WTC11 (cell line): ENCODE data around the gene KCNMA1. TPM values are rescaled to one million over a fixed set of nuclear protein-coding genes. Genes with fewer than 3 reads are reported as not detected.

Experiments
- ATAC-seq: fragments of 200-7000 bp; cut with Tn5 transposase; 2 replicates; pipeline ENCODE4 v1.10.0; 2021; ENCODE audit warnings: mild to moderate bottlenecking, moderate library complexity
- CTCF ChIA-PET: fragments of 300-600 bp; sonication (Branson Sonifier 250); formaldehyde crosslinking; loops from one replicate; lab custom pipeline; 2021; ENCODE audit warnings: antibody characterized with exemption; lab: Charles Lee
- POLR2A ChIA-PET: fragments of 350-600 bp; sonication (Branson Sonifier 250); formaldehyde crosslinking; loops from one replicate; lab custom pipeline; 2021; ENCODE audit warnings: antibody characterized with exemption; lab: Charles Lee
- DNase-seq: peaks from one replicate; pipeline ENCODE4 v3.0.0; 2021; ENCODE audit warnings: low spot score
- H3K27ac Mint-ChIP-seq: 2 replicates; pipeline ENCODE4 v1.8.0; 2021; ENCODE audit warnings: mixed read lengths
- H3K27me3 Mint-ChIP-seq: 2 replicates; pipeline ENCODE4 v1.8.0; 2021; ENCODE audit warnings: low read depth, mild to moderate bottlenecking, moderate library complexity, mixed read lengths
- H3K36me3 Mint-ChIP-seq: 2 replicates; pipeline ENCODE4 v1.8.0; 2021; ENCODE audit warnings: mixed read lengths
- H3K4me1 Mint-ChIP-seq: 2 replicates; pipeline ENCODE4 v1.8.0; 2022; ENCODE audit warnings: mixed read lengths
- H3K4me3 Mint-ChIP-seq: 2 replicates; pipeline ENCODE4 v1.8.0; 2021; ENCODE audit warnings: mild to moderate bottlenecking, moderate library complexity, mixed read lengths
- H3K9me3 Mint-ChIP-seq: 2 replicates; pipeline ENCODE4 v1.8.0; 2021; ENCODE audit warnings: mixed read lengths
- FOXK1 ChIP-seq: sonication (generic); formaldehyde crosslinking; IDR thresholded peaks from 2 replicates; pipeline ENCODE4 v1.8.0; 2022; ENCODE audit warnings: mild to moderate bottlenecking, moderate library complexity, missing genetic modification reagents
- IRF2 ChIP-seq: sonication (generic); formaldehyde crosslinking; IDR thresholded peaks from 2 replicates; pipeline ENCODE4 v1.8.0; 2022; ENCODE audit warnings: low read depth, missing genetic modification reagents, borderline replicate concordance
- NR1H2 ChIP-seq: sonication (generic); formaldehyde crosslinking; IDR thresholded peaks from 2 replicates; pipeline ENCODE4 v1.9.0; 2021; ENCODE audit warnings: mild to moderate bottlenecking, moderate library complexity, missing genetic modification reagents
- PRRX2 ChIP-seq: fragments of 250-450 bp; sonication (Bioruptor Pico); IDR thresholded peaks from 2 replicates; pipeline ENCODE4 v1.8.0; 2021; ENCODE audit warnings: mild to moderate bottlenecking
- TEAD1 ChIP-seq: sonication (generic); formaldehyde crosslinking; IDR thresholded peaks from 2 replicates; pipeline ENCODE4 v1.8.0; 2022; ENCODE audit warnings: mild to moderate bottlenecking, missing genetic modification reagents
- TP53 ChIP-seq: sonication (generic); formaldehyde crosslinking; IDR thresholded peaks from 2 replicates; pipeline ENCODE4 v1.8.1; 2023; ENCODE audit warnings: mild to moderate bottlenecking, missing genetic modification reagents
- ZNF121 ChIP-seq: sonication (generic); formaldehyde crosslinking; IDR thresholded peaks from 2 replicates; pipeline ENCODE4 v1.8.0; 2023; ENCODE audit warnings: missing genetic modification reagents
- ZNF317 ChIP-seq: sonication (generic); formaldehyde crosslinking; IDR thresholded peaks from 2 replicates; pipeline ENCODE4 v1.8.1; 2023; ENCODE audit warnings: low read depth, mild to moderate bottlenecking, moderate library complexity, missing genetic modification reagents, borderline replicate concordance
- total RNA-seq: library from RNA; stranded (reverse); gene quantifications from 3 replicates; pipeline ENCODE4 v1.2.3, GENCODE V29; 2021
- TF ChIP-seq, protein P1 (sequence below): sonication (generic); formaldehyde crosslinking; IDR thresholded peaks from 2 replicates; pipeline ENCODE4 v1.8.0; 2022; ENCODE audit warnings: mild to moderate bottlenecking, missing genetic modification reagents
- TF ChIP-seq, protein P2 (sequence below): sonication (generic); formaldehyde crosslinking; IDR thresholded peaks from 2 replicates; pipeline ENCODE4 v1.8.1; 2023; ENCODE audit warnings: mild to moderate bottlenecking, missing genetic modification reagents, moderate library complexity
- TF ChIP-seq, protein P3 (sequence below): sonication (generic); formaldehyde crosslinking; IDR thresholded peaks from 2 replicates; pipeline ENCODE4 v1.8.1; 2022; ENCODE audit warnings: low read depth, mild to moderate bottlenecking, moderate library complexity, missing genetic modification reagents, borderline replicate concordance
- TF ChIP-seq, protein P4 (sequence below): fragments of 250-450 bp; sonication (Bioruptor Pico); IDR thresholded peaks from 2 replicates; pipeline ENCODE4 v1.9.0; 2021; ENCODE audit warnings: mild to moderate bottlenecking
- TF ChIP-seq, protein P5 (sequence below): sonication (generic); formaldehyde crosslinking; IDR thresholded peaks from 2 replicates; pipeline ENCODE4 v1.8.1; 2022; ENCODE audit warnings: mild to moderate bottlenecking, missing genetic modification reagents, moderate library complexity, borderline replicate concordance
- TF ChIP-seq, protein P6 (sequence below): sonication (generic); formaldehyde crosslinking; IDR thresholded peaks from 2 replicates; pipeline ENCODE4 v1.8.1; 2023; ENCODE audit warnings: mild to moderate bottlenecking, missing genetic modification reagents, borderline replicate concordance
- TF ChIP-seq, protein P7 (sequence below): sonication (generic); formaldehyde crosslinking; IDR thresholded peaks from 2 replicates; pipeline ENCODE4 v1.8.0; 2022; ENCODE audit warnings: missing genetic modification reagents

The KCNMA1 gene
- total RNA-seq, 1 experiment from 2014 or later = 7.3 TPM

DNA sequence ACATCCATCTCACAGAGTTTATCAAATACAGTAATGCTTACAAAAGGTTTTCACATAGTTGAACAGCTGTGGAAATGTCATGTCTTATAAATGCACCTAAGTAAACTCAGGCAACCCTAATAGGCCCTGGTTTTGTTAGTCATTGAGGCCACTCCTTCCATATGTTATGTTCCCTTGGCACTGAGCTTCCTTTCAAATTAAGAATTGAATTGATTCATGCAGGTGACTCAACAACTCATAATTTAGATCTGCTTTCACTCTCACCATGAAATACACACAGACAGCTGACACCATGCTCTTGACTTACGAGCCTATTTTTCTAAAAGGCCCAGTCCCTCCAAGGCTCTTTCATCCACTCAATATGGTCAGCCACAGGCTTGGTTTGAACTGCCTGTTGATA is 476.9 kb downstream of the KCNMA1 start (continued):
- TF ChIP-seq, protein P1, sequence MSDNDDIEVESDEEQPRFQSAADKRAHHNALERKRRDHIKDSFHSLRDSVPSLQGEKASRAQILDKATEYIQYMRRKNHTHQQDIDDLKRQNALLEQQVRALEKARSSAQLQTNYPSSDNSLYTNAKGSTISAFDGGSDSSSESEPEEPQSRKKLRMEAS (CRISPR knock-in tag) = no peak

DNA sequence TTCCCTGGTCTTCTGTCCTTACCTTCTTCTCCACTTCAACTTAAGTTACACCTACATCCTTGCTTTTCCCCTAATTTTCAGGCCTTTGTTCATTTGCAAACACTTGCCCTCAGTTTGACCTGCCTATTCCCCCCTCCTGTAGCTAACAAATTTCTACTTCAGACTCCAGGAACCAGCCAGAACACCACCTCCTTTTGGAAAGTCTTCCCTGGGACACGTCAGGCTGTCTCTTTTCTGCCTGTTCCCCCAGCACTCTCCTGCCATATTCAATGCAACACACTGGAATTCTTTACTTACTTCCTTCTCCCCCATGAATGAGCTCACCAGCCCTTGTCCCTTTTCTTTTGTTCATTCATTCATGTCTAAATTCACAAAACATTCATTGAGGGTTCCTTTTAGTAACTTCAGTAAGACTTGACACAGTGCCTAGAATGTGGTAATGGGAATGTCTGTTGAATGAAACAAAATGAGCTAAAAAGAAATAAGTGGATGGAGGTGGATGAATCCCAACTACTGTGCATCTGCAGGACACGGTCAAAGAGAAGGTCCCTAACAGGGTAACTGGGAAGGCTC is 478.0 kb downstream of the KCNMA1 start:
- H3K4me3 Mint-ChIP-seq = no peak overlapping the region
- TF ChIP-seq ZNF121 (CRISPR knock-in tag) = no peak
- no peak for TF ChIP-seq TP53
- no peak for TF ChIP-seq PRRX2 (CRISPR knock-in tag)
- TF ChIP-seq TEAD1 = no peak
- no peak for TF ChIP-seq ZNF317 (CRISPR knock-in tag)
- TF ChIP-seq, protein P2, sequence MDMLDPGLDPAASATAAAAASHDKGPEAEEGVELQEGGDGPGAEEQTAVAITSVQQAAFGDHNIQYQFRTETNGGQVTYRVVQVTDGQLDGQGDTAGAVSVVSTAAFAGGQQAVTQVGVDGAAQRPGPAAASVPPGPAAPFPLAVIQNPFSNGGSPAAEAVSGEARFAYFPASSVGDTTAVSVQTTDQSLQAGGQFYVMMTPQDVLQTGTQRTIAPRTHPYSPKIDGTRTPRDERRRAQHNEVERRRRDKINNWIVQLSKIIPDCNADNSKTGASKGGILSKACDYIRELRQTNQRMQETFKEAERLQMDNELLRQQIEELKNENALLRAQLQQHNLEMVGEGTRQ = no peak
- TF ChIP-seq FOXK1 = no peak
- TF ChIP-seq, protein P3, sequence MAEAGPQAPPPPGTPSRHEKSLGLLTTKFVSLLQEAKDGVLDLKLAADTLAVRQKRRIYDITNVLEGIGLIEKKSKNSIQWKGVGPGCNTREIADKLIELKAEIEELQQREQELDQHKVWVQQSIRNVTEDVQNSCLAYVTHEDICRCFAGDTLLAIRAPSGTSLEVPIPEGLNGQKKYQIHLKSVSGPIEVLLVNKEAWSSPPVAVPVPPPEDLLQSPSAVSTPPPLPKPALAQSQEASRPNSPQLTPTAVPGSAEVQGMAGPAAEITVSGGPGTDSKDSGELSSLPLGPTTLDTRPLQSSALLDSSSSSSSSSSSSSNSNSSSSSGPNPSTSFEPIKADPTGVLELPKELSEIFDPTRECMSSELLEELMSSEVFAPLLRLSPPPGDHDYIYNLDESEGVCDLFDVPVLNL (CRISPR knock-in tag) = no peak
- TF ChIP-seq, protein P4, sequence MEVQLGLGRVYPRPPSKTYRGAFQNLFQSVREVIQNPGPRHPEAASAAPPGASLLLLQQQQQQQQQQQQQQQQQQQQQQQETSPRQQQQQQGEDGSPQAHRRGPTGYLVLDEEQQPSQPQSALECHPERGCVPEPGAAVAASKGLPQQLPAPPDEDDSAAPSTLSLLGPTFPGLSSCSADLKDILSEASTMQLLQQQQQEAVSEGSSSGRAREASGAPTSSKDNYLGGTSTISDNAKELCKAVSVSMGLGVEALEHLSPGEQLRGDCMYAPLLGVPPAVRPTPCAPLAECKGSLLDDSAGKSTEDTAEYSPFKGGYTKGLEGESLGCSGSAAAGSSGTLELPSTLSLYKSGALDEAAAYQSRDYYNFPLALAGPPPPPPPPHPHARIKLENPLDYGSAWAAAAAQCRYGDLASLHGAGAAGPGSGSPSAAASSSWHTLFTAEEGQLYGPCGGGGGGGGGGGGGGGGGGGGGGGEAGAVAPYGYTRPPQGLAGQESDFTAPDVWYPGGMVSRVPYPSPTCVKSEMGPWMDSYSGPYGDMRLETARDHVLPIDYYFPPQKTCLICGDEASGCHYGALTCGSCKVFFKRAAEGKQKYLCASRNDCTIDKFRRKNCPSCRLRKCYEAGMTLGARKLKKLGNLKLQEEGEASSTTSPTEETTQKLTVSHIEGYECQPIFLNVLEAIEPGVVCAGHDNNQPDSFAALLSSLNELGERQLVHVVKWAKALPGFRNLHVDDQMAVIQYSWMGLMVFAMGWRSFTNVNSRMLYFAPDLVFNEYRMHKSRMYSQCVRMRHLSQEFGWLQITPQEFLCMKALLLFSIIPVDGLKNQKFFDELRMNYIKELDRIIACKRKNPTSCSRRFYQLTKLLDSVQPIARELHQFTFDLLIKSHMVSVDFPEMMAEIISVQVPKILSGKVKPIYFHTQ (CRISPR knock-in tag) = no peak
- TF ChIP-seq, protein P5, sequence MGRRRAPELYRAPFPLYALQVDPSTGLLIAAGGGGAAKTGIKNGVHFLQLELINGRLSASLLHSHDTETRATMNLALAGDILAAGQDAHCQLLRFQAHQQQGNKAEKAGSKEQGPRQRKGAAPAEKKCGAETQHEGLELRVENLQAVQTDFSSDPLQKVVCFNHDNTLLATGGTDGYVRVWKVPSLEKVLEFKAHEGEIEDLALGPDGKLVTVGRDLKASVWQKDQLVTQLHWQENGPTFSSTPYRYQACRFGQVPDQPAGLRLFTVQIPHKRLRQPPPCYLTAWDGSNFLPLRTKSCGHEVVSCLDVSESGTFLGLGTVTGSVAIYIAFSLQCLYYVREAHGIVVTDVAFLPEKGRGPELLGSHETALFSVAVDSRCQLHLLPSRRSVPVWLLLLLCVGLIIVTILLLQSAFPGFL = no peak
- TF ChIP-seq, protein P6, sequence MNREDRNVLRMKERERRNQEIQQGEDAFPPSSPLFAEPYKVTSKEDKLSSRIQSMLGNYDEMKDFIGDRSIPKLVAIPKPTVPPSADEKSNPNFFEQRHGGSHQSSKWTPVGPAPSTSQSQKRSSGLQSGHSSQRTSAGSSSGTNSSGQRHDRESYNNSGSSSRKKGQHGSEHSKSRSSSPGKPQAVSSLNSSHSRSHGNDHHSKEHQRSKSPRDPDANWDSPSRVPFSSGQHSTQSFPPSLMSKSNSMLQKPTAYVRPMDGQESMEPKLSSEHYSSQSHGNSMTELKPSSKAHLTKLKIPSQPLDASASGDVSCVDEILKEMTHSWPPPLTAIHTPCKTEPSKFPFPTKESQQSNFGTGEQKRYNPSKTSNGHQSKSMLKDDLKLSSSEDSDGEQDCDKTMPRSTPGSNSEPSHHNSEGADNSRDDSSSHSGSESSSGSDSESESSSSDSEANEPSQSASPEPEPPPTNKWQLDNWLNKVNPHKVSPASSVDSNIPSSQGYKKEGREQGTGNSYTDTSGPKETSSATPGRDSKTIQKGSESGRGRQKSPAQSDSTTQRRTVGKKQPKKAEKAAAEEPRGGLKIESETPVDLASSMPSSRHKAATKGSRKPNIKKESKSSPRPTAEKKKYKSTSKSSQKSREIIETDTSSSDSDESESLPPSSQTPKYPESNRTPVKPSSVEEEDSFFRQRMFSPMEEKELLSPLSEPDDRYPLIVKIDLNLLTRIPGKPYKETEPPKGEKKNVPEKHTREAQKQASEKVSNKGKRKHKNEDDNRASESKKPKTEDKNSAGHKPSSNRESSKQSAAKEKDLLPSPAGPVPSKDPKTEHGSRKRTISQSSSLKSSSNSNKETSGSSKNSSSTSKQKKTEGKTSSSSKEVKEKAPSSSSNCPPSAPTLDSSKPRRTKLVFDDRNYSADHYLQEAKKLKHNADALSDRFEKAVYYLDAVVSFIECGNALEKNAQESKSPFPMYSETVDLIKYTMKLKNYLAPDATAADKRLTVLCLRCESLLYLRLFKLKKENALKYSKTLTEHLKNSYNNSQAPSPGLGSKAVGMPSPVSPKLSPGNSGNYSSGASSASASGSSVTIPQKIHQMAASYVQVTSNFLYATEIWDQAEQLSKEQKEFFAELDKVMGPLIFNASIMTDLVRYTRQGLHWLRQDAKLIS = no peak
- no peak for TF ChIP-seq NR1H2 (CRISPR knock-in tag)
- TF ChIP-seq IRF2 (CRISPR knock-in tag) = no peak
- TF ChIP-seq, protein P7, sequence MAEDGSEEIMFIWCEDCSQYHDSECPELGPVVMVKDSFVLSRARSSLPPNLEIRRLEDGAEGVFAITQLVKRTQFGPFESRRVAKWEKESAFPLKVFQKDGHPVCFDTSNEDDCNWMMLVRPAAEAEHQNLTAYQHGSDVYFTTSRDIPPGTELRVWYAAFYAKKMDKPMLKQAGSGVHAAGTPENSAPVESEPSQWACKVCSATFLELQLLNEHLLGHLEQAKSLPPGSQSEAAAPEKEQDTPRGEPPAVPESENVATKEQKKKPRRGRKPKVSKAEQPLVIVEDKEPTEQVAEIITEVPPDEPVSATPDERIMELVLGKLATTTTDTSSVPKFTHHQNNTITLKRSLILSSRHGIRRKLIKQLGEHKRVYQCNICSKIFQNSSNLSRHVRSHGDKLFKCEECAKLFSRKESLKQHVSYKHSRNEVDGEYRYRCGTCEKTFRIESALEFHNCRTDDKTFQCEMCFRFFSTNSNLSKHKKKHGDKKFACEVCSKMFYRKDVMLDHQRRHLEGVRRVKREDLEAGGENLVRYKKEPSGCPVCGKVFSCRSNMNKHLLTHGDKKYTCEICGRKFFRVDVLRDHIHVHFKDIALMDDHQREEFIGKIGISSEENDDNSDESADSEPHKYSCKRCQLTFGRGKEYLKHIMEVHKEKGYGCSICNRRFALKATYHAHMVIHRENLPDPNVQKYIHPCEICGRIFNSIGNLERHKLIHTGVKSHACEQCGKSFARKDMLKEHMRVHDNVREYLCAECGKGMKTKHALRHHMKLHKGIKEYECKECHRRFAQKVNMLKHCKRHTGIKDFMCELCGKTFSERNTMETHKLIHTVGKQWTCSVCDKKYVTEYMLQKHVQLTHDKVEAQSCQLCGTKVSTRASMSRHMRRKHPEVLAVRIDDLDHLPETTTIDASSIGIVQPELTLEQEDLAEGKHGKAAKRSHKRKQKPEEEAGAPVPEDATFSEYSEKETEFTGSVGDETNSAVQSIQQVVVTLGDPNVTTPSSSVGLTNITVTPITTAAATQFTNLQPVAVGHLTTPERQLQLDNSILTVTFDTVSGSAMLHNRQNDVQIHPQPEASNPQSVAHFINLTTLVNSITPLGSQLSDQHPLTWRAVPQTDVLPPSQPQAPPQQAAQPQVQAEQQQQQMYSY = no peak
- H3K4me1 Mint-ChIP-seq = peaks cover 2% of the 10 kb centered on the region
- no peak for DNase-seq
- H3K27ac Mint-ChIP-seq = no peak overlapping the region
- no peaks in the 10 kb centered on the region for H3K9me3 Mint-ChIP-seq
- ChIA-PET CTCF (interaction anchor here (1.2 kb wide), 1 partner anchor 92 kb away, joined by 3 read pairs; no protein-coding TSS in a partner anchor), POLR2A (no interaction called here)
- no peaks in the 10 kb centered on the region for H3K36me3 Mint-ChIP-seq
- H3K27me3 Mint-ChIP-seq = no peaks in the 10 kb centered on the region
- no peak for ATAC-seq
